Measurements from ENCODE around the gene TM2D3. TPM values are rescaled to one million over a fixed set of nuclear protein-coding genes. Genes with fewer than 3 reads are reported as not detected.
A peak's percentile ranks its signal among the peaks of the same experiment; 100 is the strongest.

The TM2D3 gene
- total RNA-seq, 2 donors from 2014 or later = 42.6 to 45.6 TPM

DNA sequence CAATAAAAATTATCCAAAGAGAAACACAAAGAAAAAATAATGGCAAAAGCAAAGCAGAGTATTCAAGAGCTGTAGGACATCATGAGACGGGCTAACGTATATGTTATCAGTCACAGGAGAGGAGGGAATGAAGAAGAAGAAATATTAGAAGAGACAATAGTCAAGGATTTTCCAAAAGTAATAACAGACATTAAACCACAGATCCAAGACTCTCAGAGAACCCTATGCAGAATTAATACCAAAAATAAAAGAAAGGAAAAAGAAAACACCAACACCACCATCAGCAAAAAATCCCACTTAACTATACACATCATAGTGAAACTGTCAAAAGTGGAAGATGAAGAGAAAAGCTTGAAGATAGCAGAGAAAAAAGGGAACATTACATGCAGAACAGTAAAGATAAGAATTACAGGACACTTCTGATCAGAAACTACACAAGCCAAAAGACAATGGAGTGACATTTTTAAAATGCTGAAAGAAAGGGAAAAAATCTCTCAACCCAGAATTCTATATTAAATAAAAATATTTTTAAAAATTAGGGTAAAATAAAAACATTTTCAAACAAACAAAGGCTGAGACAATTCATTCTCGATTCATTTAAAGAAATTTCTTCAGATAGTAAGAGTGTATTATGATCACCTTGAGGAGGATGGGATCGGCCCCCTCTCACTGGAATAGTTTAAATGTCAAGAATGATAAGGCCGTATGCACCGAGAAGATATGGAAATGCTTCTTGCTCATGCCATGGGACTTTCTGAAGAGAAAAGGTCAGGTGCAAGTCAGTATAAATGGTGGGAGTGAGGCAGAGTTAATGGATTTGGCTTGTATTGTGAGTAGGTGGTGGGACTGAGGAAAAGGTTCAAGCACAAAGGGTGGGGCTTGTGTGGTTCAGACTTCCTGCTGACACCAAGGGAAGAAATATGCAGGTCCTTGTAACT lies 28.5 kb downstream of the TM2D3 start:
- peaks cover 59% of the 10 kb centered on the region for H3K36me3 Mint-ChIP-seq (ENCODE audit: low read depth)
- H3K27ac Mint-ChIP-seq = peak overlapping the region; percentile 90
- no peaks in the 10 kb centered on the region for H3K27me3 Mint-ChIP-seq
- H3K4me1 Mint-ChIP-seq = peaks cover 37% of the 10 kb centered on the region
- H3K4me3 Mint-ChIP-seq = peak overlapping the region; percentile 12
- peaks cover 4% of the 10 kb centered on the region for H3K9me3 Mint-ChIP-seq
- no peak for ATAC-seq (replicated peaks)

DNA sequence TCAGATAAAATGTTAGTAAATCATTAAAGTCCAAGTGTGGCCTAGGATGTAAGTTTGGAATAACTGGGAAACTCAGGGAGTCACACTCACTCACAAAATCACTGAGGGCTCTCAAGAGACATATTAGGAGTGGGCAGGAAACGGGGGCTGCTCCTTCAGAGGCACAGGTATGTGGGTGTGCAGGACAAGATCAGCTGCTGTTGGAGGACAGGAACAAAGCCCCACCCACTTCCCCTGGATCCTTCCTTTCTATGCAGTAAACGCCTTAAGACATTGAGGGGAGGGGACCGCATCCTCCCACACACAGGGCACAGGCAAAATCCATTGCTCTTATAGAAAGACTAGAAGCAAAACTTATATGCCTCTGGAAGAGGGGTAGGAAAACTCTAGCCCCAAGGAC lies 30.2 kb downstream of the TM2D3 start:
- peaks cover 37% of the 10 kb centered on the region for H3K4me1 Mint-ChIP-seq
- no peak overlapping the region for H3K4me3 Mint-ChIP-seq
- H3K36me3 Mint-ChIP-seq (ENCODE audit: low read depth) = peaks cover 67% of the 10 kb centered on the region
- H3K27me3 Mint-ChIP-seq = no peaks in the 10 kb centered on the region
- H3K27ac Mint-ChIP-seq = peak overlapping the region; percentile 90
- no peak for ATAC-seq (replicated peaks)
- H3K9me3 Mint-ChIP-seq = peaks cover 4% of the 10 kb centered on the region

DNA sequence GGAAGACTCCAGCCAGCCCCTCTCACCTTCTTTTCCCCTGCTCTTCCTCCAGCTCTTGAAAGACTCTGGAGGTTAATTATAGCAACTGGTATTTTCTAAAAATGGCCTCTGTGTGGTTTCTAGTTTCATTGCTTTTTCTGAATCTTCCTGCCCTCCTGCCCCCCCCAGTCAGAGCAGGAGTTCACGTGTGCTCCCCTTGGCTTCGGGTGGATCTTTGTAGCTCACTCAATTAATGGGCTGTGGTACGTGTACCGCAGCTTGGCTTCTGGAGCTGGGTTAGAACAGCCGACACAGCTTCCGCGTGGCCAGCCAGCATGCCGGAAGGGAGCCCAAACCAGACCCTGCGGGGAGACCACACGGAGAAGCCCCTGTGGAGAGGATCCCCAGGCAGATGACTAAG lies 31.5 kb downstream of the TM2D3 start:
- Mint-ChIP-seq H3K27ac (peak overlapping the region; percentile 74), H3K36me3 (ENCODE audit: low read depth) (peaks cover 59% of the 10 kb centered on the region), H3K4me3 (no peak overlapping the region), H3K27me3 (no peaks in the 10 kb centered on the region), H3K9me3 (peaks cover 4% of the 10 kb centered on the region), H3K4me1 (peaks cover 30% of the 10 kb centered on the region)
- no peak for ATAC-seq (replicated peaks)

DNA sequence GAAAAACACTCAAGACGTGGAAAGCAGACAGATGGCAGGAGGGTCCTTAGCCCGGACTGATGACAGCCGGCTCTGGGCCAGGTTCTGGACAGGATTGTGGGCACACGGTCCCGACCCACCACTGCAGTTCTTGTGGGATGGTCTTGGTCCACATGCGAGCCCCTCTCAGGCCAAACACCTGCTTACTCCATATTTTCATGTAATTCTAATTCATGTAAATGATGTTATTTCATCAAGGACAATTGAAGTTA lies 32.6 kb downstream of the TM2D3 start:
- Mint-ChIP-seq H3K9me3 (peaks cover 4% of the 10 kb centered on the region), H3K36me3 (ENCODE audit: low read depth) (peaks cover 53% of the 10 kb centered on the region), H3K4me1 (peaks cover 22% of the 10 kb centered on the region), H3K4me3 (no peak overlapping the region), H3K27ac (no peak overlapping the region), H3K27me3 (no peaks in the 10 kb centered on the region)
- ATAC-seq (replicated peaks) = no peak

DNA sequence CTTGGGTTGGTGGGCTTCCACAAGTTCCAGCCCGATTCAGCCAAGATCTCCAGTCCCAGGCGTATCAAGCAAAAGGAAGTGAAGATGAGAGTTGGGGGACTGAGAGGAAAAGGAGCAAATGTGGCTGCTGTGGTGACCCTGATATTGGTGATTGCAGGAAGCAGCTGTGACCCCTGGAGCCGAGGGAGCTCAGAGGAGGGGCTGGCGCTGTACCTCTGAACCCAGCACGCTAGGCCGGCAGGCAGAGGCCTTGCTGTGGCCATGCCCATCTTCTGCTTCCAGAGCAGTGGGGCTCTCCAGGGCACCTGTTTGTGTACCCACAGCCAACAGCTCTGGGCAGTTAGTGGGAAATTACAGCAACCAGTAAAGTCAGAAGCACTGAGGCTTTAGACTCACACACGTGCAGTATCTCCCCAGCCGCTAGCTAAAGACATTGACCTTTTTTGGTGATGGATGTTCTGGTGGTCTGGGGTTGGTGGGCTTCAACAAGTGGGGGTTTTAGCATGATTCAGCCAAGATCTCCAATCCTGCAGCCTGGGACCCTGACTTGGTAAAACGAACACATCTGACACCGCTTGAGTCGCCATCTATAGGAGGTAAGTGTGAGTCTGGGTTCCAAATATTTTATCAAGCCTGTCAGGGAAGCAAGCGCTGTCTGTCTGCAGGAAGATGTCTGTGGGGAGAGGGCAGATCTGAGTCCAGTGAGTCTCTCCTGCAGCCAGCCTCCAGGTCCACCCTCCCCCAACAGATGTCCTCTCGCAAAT lies 33.1 kb downstream of the TM2D3 start:
- Mint-ChIP-seq H3K4me3 (no peak overlapping the region), H3K9me3 (peaks cover 4% of the 10 kb centered on the region), H3K4me1 (peaks cover 17% of the 10 kb centered on the region), H3K36me3 (ENCODE audit: low read depth) (peaks cover 48% of the 10 kb centered on the region), H3K27ac (no peak overlapping the region), H3K27me3 (no peaks in the 10 kb centered on the region)
- no peak for ATAC-seq (replicated peaks)

DNA sequence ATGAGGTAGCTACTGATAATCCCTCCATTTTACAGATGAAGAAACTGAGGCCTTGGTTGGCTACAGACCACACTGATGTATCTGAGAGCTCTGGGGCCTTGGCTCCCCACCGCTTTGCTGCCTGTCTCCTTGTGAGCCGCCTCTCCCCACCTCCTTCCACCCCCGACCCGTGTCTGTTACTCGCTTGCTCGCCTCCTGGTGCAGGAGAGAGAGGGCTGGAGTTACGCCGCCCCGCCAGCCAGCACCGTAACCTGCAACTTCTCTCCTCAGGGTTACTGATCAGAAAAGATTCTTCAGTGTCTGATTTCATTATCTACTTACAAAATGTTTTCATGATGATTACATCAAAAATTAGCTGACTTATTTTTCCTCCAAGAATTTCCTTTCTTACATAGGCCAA lies 34.1 kb downstream of the TM2D3 start:
- Mint-ChIP-seq H3K4me1 (peaks cover 7% of the 10 kb centered on the region), H3K27me3 (no peaks in the 10 kb centered on the region), H3K9me3 (no peaks in the 10 kb centered on the region), H3K27ac (no peak overlapping the region), H3K4me3 (no peak overlapping the region), H3K36me3 (ENCODE audit: low read depth) (peaks cover 38% of the 10 kb centered on the region)
- ATAC-seq (replicated peaks) = no peak

DNA sequence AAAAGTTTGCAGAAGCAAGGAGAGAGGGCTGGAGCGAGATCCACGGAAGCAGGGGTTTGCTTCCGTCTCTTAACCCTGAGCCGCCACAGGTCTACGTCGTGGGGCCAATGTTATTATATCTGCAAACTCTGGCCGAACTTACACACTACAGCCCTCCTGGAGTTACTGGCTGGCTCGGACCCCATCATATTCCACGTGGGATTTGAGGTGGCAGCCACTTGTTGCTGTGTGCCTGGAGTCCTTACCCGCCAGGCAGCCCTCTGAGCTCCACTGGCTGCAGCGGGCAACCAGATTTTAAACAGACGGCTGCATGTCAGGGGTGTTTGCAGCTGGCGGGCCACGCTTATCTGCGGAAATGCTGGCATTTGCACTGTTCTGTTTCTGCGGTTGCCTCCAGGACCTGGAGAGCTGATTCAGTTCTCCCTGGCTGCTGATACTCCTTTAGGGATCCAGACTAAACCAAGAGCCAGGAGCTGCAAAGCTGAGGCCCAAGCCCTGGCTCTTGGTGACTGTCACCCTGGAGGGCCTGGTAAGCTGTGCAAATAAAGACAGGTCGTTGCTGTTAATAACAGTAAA lies 34.7 kb downstream of the TM2D3 start:
- Mint-ChIP-seq H3K4me3 (no peak overlapping the region), H3K27me3 (no peaks in the 10 kb centered on the region), H3K36me3 (ENCODE audit: low read depth) (peaks cover 32% of the 10 kb centered on the region), H3K9me3 (no peaks in the 10 kb centered on the region), H3K4me1 (peaks cover 5% of the 10 kb centered on the region), H3K27ac (no peak overlapping the region)
- ATAC-seq (replicated peaks) = no peak

DNA sequence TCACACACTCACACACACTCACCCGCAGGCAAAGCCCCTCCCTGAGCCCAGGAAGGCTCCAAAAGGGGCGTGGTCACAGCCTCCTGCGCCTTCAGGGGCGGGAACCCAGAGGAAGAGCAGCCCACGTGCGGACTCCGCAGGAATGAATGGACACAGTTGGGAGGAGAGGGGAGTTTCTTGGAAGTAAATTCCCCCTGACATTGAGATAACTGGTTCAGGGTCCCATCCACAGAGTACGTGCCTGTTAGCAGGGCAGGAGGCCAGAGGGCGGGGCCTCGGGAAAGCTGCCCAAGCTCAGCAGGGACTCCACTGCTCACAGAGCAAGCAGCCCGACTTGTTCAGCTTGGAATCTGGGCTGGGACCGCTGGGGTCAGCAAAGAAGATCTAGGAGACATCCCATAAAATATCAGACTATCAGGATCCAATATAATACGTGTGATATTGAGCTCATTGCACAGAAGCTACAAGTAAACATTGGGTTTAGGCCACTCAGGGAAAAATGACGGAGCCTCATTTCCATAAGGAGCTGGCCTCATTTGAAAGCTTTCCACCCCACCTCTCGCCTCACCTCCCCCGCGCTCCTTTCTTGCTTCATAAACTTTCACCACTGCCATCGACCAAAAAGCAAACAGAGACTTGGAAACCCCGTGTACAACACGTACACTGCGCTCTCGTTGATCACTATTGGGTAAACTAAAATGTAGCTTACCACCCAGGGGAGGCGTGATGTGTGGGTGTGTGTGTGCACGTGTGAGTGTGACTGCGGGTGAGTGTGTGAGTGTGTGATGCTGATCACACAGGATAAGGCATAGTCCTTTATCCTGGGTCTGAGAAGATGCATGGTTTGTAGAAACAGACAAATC lies 36.0 kb downstream of the TM2D3 start:
- no peaks in the 10 kb centered on the region for H3K4me1 Mint-ChIP-seq
- H3K36me3 Mint-ChIP-seq (ENCODE audit: low read depth) = peaks cover 22% of the 10 kb centered on the region
- no peaks in the 10 kb centered on the region for H3K9me3 Mint-ChIP-seq
- peak overlapping the region; percentile 25 for H3K4me3 Mint-ChIP-seq
- H3K27ac Mint-ChIP-seq = peak overlapping the region; percentile 45
- peak; percentile 59 for ATAC-seq (replicated peaks)
- H3K27me3 Mint-ChIP-seq = no peaks in the 10 kb centered on the region

DNA sequence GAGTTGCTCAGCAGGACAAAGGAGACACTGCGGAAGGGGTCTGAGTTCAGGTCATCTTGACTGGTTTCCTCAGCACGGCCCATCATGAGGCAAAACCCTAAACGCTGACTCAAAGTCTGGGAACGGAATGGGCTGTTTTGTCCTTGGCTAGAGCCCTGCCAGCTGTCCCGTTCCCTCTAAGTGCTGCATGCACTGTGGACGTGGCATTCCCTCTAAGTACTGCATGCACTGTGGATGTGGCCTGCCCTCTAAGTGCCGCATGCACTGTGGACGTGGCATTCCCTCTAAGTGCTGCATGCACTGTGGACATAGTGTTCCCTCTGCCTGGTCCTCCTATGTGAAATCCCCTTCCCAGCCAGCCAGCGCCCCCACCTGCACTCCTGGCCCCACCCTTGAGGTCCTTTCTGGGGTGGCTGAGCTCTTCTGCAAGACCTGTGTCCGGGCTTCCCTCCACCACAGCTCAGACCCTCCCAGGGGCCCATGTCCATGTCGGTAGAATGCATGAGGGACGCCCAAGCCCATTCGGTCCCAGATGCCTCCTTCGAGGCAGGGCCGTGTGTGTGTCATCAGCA lies 36.7 kb downstream of the TM2D3 start:
- Mint-ChIP-seq H3K27me3 (no peaks in the 10 kb centered on the region), H3K36me3 (ENCODE audit: low read depth) (peaks cover 16% of the 10 kb centered on the region), H3K27ac (no peak overlapping the region), H3K4me3 (peak overlapping the region; percentile 25), H3K9me3 (no peaks in the 10 kb centered on the region), H3K4me1 (no peaks in the 10 kb centered on the region)
- ATAC-seq (replicated peaks) = no peak

DNA sequence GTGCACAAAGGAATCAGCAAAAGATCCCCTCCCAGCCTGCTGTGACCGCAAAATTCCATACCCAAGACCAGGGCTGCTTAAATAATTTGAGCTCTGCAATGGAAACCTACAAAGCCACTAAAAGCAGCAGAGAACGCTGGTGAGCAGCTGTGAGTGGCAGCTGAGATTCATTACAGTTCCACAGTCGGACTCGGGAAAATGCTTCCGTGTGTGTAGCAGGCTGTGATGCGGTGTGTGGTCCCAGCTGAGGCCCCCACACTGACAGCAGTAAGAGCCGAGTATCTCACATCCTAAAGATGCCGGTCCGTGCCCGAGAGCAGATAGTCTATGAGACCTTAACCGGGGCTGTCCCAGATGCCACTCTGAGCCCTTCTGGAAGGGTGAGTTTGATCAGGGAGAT lies 37.4 kb downstream of the TM2D3 start:
- H3K9me3 Mint-ChIP-seq = no peaks in the 10 kb centered on the region
- ATAC-seq (replicated peaks) = no peak
- H3K36me3 Mint-ChIP-seq (ENCODE audit: low read depth) = peaks cover 11% of the 10 kb centered on the region
- no peak overlapping the region for H3K27ac Mint-ChIP-seq
- H3K4me1 Mint-ChIP-seq = no peaks in the 10 kb centered on the region
- no peaks in the 10 kb centered on the region for H3K27me3 Mint-ChIP-seq
- H3K4me3 Mint-ChIP-seq = no peak overlapping the region

DNA sequence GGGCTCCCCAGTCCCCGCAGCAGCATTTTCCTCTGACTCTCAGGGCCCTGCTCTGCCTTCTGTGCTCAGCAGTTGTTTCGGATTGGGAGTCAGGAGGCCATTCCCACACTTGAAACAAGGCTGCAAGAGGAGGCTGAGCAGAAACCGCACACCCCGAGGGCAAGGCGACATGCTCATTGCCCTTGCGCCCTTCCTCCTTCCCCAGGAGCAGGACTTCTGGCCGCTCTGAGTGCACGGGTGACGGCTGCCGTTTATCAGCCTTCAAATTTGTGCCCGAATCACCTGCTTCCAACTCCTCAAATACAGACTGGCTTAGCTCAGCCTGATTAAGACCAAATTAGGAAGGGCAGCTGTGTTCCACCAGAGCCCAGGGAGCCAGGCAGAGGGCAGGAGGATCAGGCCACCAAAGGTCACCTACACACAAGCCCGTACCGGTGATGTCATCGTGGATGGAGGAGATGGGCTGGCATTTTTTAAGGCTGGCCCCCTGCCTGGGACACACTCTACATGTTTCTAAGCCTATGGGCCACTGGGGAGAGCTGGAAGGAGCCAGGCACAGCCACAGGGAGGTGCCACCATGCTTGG lies 38.1 kb downstream of the TM2D3 start:
- Mint-ChIP-seq H3K36me3 (ENCODE audit: low read depth) (peaks cover 11% of the 10 kb centered on the region), H3K4me3 (no peak overlapping the region), H3K27ac (no peak overlapping the region), H3K4me1 (no peaks in the 10 kb centered on the region), H3K9me3 (no peaks in the 10 kb centered on the region), H3K27me3 (no peaks in the 10 kb centered on the region)
- ATAC-seq (replicated peaks) = no peak

DNA sequence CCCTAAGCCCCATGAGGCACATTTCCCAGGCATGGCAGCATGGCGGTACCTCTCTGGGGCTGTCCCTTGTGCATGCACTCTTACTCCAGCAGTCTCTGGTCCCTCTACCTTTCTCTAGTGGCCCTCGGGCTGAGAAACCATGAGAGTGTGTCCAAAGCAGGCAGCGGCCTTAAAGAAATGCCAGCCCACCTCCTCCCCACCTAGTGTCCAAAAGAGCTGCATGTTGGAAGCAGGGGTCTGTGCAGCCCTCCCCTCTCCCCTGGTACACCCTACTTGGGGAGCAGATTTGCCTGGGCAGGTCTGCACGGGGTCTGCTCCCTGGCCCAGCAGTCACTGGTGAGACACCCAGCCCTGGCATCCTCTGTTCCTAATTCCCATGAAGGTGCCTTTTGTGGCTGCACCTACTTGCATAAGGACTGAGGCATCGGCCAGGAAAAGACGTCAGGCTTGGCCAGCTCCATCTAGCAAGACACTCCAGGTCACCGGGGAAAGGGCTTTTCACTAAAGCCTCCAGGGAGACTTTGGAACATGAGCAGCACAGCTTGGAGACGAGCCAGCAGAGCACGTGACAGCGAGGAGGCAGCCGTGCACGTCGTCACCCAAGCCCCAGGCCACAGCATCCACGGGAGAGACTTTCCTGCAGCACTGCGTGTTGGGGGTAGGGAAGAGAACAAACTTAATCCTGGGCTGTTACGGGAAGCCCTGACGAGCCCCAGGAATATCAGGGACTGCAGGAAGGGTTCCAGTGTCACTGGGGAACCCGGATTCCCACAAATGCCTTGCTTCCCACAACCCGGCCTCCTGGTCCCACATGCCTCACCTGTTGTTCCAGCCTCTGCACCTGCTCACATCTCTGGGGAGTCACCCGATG lies 38.8 kb downstream of the TM2D3 start:
- Mint-ChIP-seq H3K36me3 (ENCODE audit: low read depth) (peaks cover 5% of the 10 kb centered on the region), H3K27me3 (no peaks in the 10 kb centered on the region), H3K4me3 (no peak overlapping the region), H3K9me3 (no peaks in the 10 kb centered on the region), H3K27ac (no peak overlapping the region), H3K4me1 (no peaks in the 10 kb centered on the region)
- ATAC-seq (replicated peaks) = no peak

DNA sequence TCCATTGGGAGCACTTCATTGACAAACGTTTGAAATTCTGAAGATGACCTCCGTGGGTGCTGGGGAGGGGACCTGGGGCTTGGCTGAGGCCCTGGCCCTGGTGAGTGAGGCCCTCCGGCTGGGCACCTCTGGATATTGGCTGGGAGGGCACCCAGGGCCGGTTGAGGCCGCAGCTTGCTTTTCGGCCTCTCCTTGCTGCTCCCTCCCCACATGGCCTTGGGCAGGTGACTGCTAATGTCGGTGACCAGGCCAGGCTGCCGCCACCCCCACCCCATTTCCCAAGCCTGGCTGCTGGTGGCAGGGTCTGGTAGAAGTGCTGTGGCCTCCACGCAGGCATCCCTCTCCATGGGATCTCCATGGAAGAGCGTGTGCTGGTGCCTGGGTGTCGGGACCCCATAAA lies 39.5 kb downstream of the TM2D3 start:
- H3K4me1 Mint-ChIP-seq = no peaks in the 10 kb centered on the region
- ATAC-seq (replicated peaks) = no peak
- no peaks in the 10 kb centered on the region for H3K27me3 Mint-ChIP-seq
- H3K4me3 Mint-ChIP-seq = no peak overlapping the region
- H3K36me3 Mint-ChIP-seq (ENCODE audit: low read depth) = no peaks in the 10 kb centered on the region
- no peak overlapping the region for H3K27ac Mint-ChIP-seq
- H3K9me3 Mint-ChIP-seq = no peaks in the 10 kb centered on the region

Measured in activated T-helper 17 cell treated with anti-CD3 and anti-CD28 coated beads, Interleukin-2, amount 50 U/mL, for 72 hours (primary cell).